ENCODE results near the gene KIF20A. TPM values are rescaled to one million over a fixed set of nuclear protein-coding genes. Genes with fewer than 3 reads are reported as not detected.

The KIF20A gene
- total RNA-seq, 1 donor from 2014 or later = 0.65 TPM

Other genes starting within 250 kb of the KIF20A start
- 21.9 TPM for gene FAM13B, start 146.0 kb upstream of the KIF20A start, total RNA-seq
- gene WNT8A, start 95.1 kb upstream of the KIF20A start, total RNA-seq = not detected
- 4.9 TPM for gene NME5, start 39.7 kb upstream of the KIF20A start, total RNA-seq
- gene BRD8, start 482 bp upstream of the KIF20A start, total RNA-seq = 26.4 TPM
- gene CDC23, start 34.2 kb downstream of the KIF20A start, total RNA-seq = 18.6 TPM
- gene GFRA3, start 95.5 kb downstream of the KIF20A start, total RNA-seq = 0.94 TPM
- 0.16 TPM for gene CDC25C, start 152.7 kb downstream of the KIF20A start, total RNA-seq
- gene FAM53C, start 159.2 kb downstream of the KIF20A start, total RNA-seq = 27.9 TPM
- 36.9 TPM for gene KDM3B, start 173.6 kb downstream of the KIF20A start, total RNA-seq

Data from Right ventricle myocardium superior (tissue), 1 donor.